Activated T-cell treated with anti-CD3 and anti-CD28 coated beads for 4 hours (primary cell): ENCODE data around the gene OR11H7.
"Not testable (repeated sequence)": the region's sequence is repeated elsewhere in the genome, so short reads cannot be mapped to it uniquely, and the experiment has no call there.

Experiments
- DNase-seq: peaks from one replicate; pipeline ENCODE4 v3.0.0-alpha.2; 2020

The OR11H7 gene

DNA sequence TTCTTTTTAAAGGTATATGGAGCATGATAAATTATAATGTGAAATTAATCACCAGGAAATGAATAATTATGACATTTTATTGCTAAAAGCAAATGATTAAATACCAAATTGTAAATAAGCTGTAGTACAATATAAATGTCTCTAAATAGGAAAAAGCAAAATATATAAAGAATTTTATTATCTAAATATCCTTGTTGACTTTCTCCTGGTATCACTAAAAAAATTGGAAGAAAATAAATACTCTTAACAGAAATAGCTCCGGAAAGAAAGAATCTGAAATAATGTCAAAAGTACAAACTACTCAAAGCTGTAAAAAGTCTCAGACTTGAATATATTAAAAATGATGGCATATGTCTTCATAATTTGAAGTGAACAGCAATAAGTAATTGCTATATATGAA, at the start of gene OR11H7:
TSS of gene OR11H7 (plus strand) at position 301 of the 400 bp plus-strand sequence.
- DNase-seq, result no peak

DNA sequence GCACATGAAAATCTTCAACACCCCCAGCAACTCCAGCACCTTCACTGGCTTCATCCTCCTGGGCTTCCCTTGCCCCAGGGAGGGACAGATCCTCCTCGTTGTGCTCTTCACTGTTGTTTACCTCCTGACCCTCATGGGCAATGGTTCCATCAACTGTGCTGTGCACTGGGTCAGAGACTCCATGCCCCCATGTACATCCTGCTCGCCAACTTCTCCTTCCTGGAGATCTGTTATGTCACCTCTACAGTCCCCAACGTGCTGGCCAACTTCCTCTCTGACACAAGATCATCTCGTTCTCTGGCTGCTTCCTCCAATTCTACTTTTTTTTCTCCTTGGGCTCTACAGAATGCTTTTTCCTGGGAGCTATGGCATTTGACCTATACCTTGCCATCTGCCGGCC, 49.6 kb upstream of the OR11H7 start:
- DNase-seq, result no peak

DNA sequence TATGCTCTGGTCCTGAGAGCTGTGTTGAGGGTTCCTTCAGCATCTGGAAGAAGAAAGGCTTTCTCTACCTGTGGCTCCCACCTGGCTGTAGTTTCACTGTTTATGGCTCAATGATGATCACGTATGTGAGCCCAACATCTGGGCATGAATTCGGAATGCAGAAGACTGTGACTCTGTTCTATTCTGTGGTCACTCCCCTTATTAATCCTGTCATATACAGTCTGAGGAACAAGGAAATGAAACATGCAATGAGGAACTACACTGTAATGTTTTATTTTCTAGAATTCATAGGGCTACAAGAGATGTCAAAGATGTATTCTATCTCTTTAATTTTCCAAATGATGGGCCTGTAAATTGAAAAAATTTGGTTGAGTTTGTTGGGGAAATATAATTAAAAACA, 48.9 kb upstream of the OR11H7 start:
- no peak for DNase-seq

DNA sequence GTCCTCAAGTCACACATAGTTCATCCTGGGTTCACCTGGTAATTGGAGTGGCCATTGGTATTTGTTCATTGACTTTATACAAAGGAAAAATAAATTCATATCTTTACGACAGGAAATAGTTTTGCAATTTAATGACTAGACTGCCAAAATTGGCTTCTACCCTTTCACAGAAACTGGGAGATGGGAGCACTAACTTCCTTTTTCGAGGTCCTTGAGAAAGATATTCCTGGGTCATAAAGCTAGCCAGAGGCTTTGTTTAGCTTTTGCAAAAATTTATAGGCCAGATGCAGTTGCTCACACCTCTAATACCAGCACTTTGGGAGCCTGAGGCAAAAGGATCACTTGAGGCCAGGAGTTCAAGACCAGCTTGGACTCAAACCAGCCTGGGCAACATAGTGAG, 48.3 kb upstream of the OR11H7 start:
- DNase-seq, result no peak

DNA sequence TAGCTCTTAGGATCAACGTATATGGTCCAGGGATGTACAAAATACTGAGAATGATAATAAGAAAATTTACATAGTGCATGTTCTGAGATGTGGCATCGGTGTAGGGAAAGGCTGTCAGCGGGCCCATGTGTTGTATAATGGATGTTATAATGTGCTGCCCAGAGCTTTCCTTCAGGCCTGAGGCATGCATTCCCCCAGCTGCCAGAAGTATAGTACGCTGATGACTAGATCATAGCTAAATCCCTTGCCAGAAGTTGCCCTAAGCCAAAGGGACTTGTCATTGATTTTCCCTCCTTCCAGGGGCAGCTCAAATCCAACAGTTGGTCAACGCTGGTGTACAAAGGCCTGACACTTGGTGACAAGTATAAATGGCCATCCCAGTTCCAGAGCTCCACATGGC, 44.6 kb upstream of the OR11H7 start:
- DNase-seq, result no peak

DNA sequence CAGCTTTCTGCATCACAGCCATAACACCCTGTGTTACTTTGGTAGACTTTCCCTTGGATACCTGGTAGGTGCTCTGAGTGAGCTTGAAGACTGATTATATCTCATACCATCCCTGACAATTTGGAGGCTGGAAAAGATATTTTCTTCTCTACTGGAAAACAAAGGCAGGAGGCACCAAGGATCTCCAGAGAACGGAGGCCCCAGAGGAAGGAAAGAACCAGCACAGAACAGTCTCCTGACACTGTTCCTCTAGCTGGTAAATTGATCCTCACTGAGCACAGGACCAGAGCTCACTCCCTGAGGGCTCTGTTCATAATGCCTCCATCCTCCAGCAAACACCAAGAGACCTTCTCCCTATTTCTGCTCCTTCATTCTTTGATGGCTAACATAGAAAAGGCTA, 38.2 kb upstream of the OR11H7 start, which contains the start of gene OR11G2:
TSS of gene OR11G2 (plus strand) at position 301 of the 400 bp plus-strand sequence. CDS start 6,542 bp downstream, outside the sequence.
- DNase-seq, result no peak

DNA sequence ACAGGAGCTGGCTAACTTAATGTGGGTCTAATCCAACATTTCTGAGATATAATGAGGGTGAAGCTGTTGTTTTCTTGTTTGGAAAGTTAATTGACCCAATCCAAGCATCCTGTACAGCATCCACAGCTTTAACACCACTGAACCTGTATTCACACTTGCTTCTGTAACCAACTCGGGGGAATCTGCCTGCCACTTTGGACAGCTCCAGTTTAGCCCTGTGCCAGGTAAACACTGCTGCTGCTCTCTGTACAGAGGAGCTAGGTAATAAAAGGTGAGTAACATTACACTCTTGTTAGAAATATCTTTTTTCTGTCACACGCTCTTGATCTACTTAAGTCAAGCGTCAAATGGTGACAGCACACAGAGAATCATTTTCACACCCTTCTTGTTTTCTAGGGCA, 37.4 kb upstream of the OR11H7 start:
- no peak for DNase-seq

DNA sequence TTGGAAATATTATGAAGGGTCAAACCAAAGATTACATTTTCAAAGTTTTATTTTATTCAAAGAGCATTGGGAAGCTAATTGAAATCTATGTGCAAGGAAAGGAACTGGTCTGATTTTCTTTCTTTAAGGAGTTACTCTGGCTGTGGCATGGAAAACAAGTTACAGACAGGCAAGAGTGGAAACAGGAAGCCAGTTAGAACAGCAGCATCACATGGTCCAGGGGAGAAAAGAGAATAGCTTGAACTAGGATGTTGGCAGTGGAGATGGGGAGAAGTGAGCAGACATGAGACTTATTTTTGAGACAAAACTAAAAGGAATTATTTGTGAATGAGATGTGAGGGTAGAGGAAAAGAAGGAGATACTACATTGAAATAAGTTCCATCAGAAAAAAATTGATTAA, 34.7 kb upstream of the OR11H7 start:
- DNase-seq, result no peak

DNA sequence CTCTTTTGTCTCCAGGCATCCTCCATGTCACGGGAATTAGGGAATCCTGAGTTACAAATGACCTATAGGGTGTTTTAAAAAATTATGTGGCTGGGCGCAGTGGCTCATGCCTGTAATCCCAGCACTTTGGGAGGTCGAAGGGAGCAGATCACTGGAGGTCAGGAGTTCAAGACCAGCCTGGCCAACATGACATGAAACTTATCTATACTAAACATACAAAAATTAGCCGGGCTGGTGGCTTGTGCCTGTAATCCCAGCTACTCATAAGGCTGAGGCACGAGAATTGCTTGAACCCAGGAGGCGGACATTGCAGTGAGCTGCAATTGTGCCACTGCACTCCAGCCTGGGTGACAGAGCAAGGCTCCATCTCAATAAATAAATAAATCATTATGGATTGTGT, 33.6 kb upstream of the OR11H7 start:
- not testable (repeated sequence) for DNase-seq

DNA sequence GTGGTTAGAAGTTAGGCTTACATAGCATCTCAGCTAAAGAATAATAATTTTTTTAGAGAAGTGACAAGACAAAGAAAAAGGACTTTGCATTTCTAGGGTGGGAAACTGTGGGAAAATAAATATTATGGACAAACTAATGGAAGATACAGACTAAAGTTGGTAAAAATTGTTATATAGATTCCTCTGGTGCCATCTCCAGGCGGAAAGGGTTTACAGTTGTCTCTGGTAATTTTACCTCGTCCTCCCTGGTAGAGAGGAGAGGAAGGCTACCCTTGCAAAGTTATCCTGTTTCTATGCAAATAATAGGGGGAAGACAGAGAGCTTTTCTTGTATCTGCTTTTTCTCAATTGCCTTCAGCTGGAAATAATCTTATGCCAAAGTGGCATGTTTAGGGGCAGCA, 32.9 kb upstream of the OR11H7 start:
- no peak for DNase-seq

DNA sequence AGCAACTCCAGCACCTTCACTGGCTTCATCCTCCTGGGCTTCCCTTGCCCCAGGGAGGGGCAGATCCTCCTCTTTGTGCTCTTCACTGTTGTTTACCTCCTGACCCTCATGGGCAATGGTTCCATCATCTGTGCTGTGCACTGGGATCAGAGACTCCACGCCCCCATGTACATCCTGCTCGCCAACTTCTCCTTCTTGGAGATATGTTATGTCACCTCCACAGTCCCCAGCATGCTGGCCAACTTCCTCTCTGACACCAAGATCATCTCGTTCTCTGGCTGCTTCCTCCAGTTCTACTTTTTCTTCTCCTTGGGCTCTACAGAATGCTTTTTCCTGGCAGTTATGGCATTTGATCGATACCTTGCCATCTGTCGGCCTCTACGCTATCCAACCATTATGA, 31.3 kb upstream of the OR11H7 start:
- no peak for DNase-seq

DNA sequence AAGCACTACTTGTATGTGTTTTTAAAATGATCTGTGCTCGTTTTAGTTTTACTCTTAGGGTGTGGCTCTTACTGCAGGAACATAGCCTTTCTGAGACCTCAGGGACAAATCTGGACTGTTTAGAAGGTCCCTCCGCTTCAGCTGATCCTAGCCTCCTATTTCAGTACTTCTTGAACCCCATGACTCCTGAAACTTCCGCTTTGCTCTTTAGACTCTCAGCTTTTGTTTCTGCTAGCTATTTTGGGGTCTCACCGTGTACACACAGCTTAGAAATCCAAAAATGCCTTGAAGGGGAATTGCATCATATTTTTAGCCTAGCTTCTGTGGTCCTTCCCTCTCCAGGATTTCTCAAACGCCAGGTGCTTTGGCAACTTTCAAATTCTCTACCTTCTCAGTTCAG, 29.8 kb upstream of the OR11H7 start:
- no peak for DNase-seq

DNA sequence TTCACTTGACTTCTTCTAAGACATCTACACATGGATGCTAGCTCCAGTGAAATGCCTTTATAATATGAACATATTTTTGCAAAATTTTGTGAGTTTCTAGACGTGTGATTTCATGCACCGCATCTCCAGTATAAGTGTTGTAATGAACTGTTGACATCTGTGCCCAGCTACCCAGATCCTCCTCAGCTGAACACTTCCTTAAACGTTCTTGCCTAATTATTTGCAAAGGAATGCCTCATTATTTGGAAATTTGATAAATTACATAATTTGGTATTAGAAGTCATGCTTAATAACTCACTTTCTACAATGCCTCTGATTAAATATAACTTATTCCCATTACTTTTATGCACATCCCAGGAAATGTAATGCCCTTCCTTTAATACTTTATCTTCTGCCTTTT, 24.1 kb upstream of the OR11H7 start:
- no peak for DNase-seq

DNA sequence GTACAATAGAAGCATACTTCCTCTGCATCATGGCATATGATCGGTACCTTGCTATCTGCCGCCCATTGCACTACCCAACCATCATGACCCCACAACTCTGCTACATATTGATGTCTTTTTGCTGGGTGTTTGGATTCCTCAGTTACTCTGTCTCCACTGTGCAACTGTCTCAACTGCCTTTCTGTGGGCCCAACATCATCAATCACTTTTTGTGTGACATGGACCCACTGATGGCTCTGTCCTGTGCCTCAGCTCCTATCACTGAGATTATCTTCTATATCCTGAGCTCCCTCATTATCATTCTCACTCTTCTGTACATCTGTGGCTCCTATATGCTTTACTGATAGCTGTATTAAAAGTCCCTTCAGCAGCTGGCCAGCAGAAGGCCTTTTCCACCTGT, 19.2 kb upstream of the OR11H7 start:
- DNase-seq, result no peak

DNA sequence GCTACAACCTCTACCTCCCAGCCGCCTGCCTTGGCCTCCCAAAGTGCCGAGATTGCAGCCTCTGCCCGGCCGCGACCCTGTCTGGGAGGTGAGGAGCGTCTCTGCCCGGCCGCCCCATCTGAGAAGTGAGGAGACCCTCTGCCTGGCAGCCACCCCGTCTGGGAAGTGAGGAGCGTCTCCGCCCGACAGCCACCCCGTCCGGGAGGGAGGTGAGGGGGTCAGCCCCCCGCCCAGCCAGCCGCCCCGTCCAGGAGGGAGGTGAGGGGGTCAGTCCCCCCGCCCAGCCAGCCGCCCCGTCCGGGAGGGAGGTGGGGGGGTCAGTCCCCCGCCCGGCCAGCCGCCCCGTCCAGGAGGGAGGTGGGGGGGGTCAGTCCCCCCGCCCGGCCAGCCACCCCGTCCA, 16.4 kb upstream of the OR11H7 start:
- not testable (repeated sequence) for DNase-seq

DNA sequence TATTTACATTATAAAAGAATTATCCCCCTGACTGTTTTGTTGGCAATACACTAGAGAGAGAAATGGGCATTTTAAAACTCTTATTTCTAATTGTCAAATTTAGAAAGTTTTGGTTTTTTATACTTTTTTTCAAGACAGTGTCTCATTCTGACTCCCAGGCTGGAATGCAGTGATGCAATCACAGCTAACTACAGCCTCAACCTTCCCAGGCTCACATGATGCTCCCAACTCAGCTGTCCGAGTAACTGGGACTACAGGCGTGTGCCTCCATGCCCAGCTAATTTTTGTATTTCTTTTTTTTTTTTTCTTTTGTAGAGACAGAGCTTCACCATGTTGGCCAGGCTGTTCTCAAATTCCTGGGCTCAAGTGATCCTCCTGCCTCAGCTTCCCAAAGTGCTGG, 13.6 kb upstream of the OR11H7 start:
- DNase-seq, result no peak

DNA sequence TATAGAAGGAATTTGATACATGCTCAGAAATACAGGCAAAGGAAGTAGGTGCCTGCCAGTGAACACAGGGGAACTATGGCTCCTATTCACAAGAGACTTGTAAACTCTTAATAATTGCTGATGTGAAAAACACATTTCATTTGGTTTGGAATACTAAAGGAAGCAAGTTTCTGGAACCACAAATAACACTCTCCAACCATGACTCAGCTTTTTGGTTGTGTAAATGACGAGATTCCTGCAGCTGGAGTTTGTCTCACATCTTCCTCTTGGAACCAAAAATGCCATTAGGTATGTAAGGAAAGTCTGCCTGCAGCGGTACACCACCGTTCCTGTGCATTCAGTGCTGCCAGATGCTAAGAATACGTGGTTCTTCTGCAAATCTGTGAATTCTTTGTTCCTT, 9.7 kb upstream of the OR11H7 start:
- DNase-seq, result no peak

DNA sequence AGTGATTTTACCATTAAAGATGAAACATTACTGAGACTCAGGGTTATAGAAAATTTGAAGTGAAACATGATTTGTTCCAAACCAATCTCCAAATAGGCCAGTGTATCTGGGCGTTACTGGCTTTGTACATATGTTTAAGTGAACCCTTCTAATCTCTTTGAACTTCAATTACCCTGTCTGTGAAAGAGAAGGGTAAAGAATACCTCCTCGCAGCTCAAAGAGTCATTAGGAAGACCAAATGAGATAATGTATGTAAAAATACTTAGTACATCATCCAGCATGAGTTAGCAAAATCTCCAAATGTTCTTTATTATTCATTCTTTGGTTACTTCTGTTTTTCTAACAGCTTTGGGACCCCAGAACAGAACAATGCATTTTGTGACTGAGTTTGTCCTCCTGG, 5.4 kb upstream of the OR11H7 start, which contains the start of gene OR11H6:
TSS of gene OR11H6 (plus strand) at position 301 of the 400 bp plus-strand sequence. CDS start at position 301, 0 bp downstream.
- DNase-seq, result no peak

DNA sequence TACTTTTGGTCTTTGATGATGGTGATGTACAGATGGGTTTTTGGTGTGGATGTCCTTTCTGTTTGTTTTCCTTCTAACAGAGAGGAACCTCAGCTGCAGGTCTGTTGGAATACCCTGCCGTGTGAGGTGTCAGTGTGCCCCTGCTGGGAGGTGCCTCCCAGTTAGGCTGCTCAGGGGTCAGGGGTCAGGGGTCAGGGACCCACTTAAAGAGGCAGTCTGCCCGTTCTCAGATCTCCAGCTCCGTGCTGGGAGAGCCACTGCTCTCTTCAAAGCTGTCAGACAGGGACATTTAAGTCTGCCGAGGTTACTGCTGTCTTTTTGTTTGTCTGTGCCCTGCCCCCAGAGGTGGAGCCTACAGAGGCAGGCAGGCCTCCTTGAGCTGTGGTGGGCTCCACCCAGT, 6.6 kb downstream of the OR11H7 start:
- DNase-seq, result not testable (repeated sequence)

DNA sequence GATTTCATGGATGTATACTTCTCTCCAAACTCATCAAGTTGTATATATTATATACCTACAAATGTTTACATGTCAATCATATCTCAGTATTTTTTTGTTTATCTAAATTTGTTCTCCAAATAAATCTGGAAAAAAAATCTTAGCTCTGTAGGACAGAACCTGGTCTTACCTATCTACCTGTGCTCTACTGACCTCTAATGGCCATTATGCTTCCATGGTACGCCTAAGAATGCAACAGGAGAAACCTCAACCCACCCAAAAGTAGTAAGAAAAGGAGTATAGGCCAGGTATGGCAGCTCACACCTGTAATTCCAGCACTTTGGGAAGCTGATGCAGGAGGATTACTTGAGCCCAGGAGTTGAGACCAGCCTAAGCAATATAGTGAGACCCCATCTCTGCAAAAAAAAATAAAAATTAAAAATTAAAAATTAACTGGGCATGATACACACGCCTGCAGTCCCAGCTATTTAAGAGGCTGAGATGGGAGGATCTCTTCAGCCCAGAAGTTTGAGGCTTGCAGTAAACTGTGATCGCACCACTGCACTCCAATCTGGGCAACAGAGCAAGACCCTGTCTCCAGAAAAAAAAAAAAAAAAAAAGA, 19.0 kb downstream of the OR11H7 start:
- DNase-seq, result no peak

DNA sequence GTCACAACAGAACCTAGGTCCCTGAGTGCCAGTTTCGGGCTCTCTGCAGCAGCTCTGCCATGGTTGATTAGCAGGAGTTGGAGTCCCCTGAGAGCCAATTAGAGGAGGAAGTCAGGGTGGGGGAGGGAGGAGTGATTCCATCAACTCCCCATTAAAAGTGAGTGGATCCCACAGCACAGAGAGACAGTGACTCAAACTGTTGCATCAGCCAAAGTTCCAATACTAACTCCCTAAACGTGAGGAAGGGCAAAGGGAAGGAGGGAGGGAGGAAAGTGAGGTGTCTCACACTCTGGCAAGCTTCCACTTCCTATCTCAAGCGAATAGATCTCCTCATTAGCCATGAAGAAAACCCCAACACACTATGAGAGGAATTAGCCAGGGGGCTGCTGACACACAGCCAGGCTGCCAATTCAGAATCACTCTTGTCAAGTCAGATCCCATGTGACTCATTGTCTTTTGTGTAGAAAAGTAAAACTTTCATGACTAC, 33.9 kb downstream of the OR11H7 start:
- no peak for DNase-seq

DNA sequence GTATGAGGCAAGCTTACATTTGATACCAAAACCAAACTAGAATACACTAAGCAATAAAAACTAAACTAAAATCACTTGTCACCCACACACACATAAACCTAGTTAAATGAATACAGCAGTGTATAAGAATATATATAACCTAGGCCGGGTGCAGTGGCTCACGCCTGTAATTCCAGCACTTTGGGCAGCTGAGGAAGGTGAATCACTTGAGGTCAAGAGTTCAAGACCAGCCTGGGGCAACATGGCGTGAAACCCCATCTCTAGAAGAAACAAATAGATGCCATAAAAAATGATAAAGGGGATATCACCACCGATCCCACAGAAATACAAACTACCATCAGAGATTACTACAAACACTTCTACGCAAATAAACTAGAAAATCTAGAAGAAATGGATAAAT, 35.6 kb downstream of the OR11H7 start:
- DNase-seq, result not testable (repeated sequence)

DNA sequence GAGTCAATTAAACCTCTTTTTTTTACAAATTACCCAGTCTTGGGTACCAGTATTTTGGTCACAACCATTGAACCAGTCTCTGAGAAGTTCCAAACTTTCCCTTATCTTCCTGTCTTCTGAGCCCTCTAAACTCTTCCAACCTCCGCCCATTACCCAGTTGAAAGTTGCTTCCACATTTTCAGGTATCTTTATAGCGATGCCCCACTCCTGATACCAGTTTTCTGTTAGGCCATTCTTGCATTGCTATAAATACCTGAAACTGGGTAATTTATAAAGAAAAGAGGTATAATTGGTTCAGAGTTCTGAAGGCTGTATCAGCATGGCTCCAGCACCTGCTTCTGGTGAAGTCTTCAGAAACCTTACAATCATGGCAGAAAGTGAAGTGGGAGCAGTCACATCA, 45.3 kb downstream of the OR11H7 start:
- DNase-seq, result no peak

DNA sequence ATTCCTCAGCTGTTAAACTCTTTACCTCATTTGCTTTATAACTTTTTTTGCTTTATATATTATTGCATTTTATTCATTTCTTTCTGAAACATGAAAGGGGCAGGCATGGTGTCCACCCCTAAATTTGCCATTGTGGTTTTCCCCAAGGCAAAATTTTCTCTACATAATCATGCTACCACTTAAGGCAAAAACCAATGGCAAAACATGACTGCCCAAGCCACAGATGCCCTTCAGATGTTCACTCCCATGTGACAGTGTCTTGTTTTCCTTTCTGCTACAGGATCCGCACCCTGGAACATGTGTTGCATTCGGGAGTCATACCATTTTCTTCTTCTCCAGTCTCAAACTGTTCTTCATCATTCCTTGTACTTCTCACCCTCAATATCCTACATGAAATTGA, 48.6 kb downstream of the OR11H7 start:
- DNase-seq, result no peak

DNA sequence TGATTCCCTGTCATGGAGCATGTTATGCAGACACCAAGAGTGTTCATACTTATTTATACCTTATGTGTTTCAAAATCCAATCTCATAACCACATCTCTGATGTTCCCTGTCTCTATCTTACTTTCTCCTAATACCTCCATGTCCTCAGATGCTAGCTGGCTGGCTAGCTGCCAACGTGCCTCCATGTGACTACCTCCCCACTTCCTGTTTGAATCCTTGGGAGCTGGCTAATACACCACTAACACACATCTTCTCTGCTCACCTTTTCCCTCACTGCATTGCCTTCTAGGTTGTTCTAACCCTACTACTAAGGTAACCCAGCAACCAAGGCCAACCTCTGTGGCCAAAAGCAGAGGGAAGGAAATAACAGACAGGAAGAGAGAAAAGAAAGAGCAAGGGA, 49.6 kb downstream of the OR11H7 start:
- no peak for DNase-seq
